GM23248 (cell line): ENCODE results near the gene P3H3. TPM values are rescaled to one million over a fixed set of nuclear protein-coding genes. Genes with fewer than 3 reads are reported as not detected.

ENCODE experiments used
- DNase-seq: peaks from one replicate; pipeline ENCODE4 v3.0.0-alpha.2; 2015
- H2AFZ ChIP-seq: fragments of 200-600 bp; sonication (generic); 2 replicates; pipeline ENCODE4 v1.6.1; 2016; ENCODE audit warnings: antibody characterized with exemption
- H3F3A ChIP-seq: fragments of 200-600 bp; sonication (generic); 2 replicates; pipeline ENCODE4 v1.6.1; 2016; ENCODE audit warnings: mild to moderate bottlenecking, antibody characterized with exemption, mixed run types; ENCODE audit not compliant: insufficient read depth
- H3K27ac ChIP-seq: fragments of 200-600 bp; sonication (generic); 2 replicates; pipeline ENCODE4 v1.5.1; 2016; ENCODE audit warnings: mild to moderate bottlenecking
- H3K27me3 ChIP-seq: fragments of 200-600 bp; sonication (generic); replicated peaks from 2 replicates; pipeline ENCODE4 v1.6.1; 2016; ENCODE audit warnings: mild to moderate bottlenecking; ENCODE audit not compliant: insufficient read depth
- H3K36me3 ChIP-seq: fragments of 200-600 bp; sonication (generic); 2 replicates; pipeline ENCODE4 v1.6.1; 2016; ENCODE audit warnings: low read depth, mild to moderate bottlenecking
- H3K4me1 ChIP-seq: fragments of 200-600 bp; sonication (generic); 2 replicates; pipeline ENCODE4 v1.6.1; 2016; ENCODE audit warnings: mild to moderate bottlenecking; ENCODE audit not compliant: insufficient read depth
- H3K4me2 ChIP-seq: fragments of 200-600 bp; sonication (generic); one replicate; pipeline ENCODE4 v1.6.1; 2016; ENCODE audit warnings: mild to moderate bottlenecking; ENCODE audit not compliant: unreplicated experiment
- H3K4me3 ChIP-seq: fragments of 200-600 bp; sonication (generic); 2 replicates; pipeline ENCODE4 v1.5.1; 2016; ENCODE audit warnings: mild to moderate bottlenecking
- H3K79me2 ChIP-seq: fragments of 200-600 bp; sonication (generic); 2 replicates; pipeline ENCODE4 v1.6.1; 2016; ENCODE audit warnings: mild to moderate bottlenecking; ENCODE audit not compliant: insufficient read depth
- H3K9ac ChIP-seq: fragments of 200-600 bp; sonication (generic); 2 replicates; pipeline ENCODE4 v1.6.1; 2016; ENCODE audit warnings: mild to moderate bottlenecking
- H3K9me2 ChIP-seq: fragments of 200-600 bp; sonication (generic); 2 replicates; pipeline ENCODE4 v1.6.1; 2016; ENCODE audit warnings: mixed run types, mild to moderate bottlenecking, moderate library complexity; ENCODE audit not compliant: insufficient read depth
- H3K9me3 ChIP-seq: fragments of 200-600 bp; sonication (generic); one replicate; pipeline ENCODE4 v1.6.1; 2017; ENCODE audit warnings: low read depth
- H4K20me1 ChIP-seq: fragments of 200-600 bp; sonication (generic); 2 replicates; pipeline ENCODE4 v1.6.0; 2016; ENCODE audit not compliant: insufficient read depth
- EZH2 ChIP-seq: fragments of 200-600 bp; sonication (generic); IDR thresholded peaks from 2 replicates; pipeline ENCODE4 v1.6.1; 2018; ENCODE audit warnings: antibody characterized with exemption, mild to moderate bottlenecking; ENCODE audit not compliant: insufficient read depth, poor library complexity, severe bottlenecking
- EZH2phosphoT487 ChIP-seq: fragments of 200-600 bp; sonication (generic); IDR thresholded peaks from 2 replicates; pipeline ENCODE4 v1.6.1; 2018; ENCODE audit warnings: antibody characterized with exemption, moderate library complexity, mild to moderate bottlenecking, low read depth; ENCODE audit not compliant: insufficient read depth
- WGBS, 2 experiments: methylation state at CpG; one replicate each; pipeline ENCODE4 v1.1.6; 2015 to 2017; ENCODE audit warnings: low lambda C conversion rate in 2 of 2, low coverage in 1 of 2; ENCODE audit errors: missing lambda C conversion rate in 2 of 2; 5-methylcytosine and 5-hydroxymethylcytosine counted together
- in situ Hi-C: fragments of 300-500 bp; cut with MboI; formaldehyde crosslinking; loops from 2 replicates; pipeline ENCODE4 v1.15.0; 2020
- polyA plus RNA-seq: library from polyadenylated mRNA; unstranded; fragments of >200 nt; fragmentation: Nextera tagmentation; extraction: Ambion mirVana; gene quantifications from 2 replicates; pipeline ENCODE4 v1.2.1, GENCODE V29; 2016
- total RNA-seq: library from RNA; depleted of rRNA; stranded (reverse); fragments of >200 nt; shearing (Covaris generic); gene quantifications from 2 replicates; pipeline ENCODE4 v1.2.3, GENCODE V29; 2014

The P3H3 gene
- total and polyA plus RNA-seq, 2 experiments from 2014 or later: 37.6 to 43.0 TPM

- TF ChIP-seq EZH2phosphoT487 (no peak), EZH2 (no peak)
- peaks cover 25% of the 10 kb centered on the region for H3K79me2 ChIP-seq
- H3K4me3 ChIP-seq: peak overlapping the region; percentile 87
- no peaks in the 10 kb centered on the region for H3K9me2 ChIP-seq
- peak; percentile 88 for DNase-seq
- H3K9me3 ChIP-seq: no peaks in the 10 kb centered on the region
- H3K27me3 ChIP-seq: no peaks in the 10 kb centered on the region
- 1 to 2% methylated on average over 61 to 70 of the region's 71 CpGs for WGBS, 2 experiments
- peak overlapping the region; percentile 96 for H3K9ac ChIP-seq
- H3K4me1 ChIP-seq: peaks cover 23% of the 10 kb centered on the region
- in situ Hi-C loops: no loop called here
- no peaks in the 10 kb centered on the region for H4K20me1 ChIP-seq
- H3K36me3 ChIP-seq: peaks cover 6% of the 10 kb centered on the region; the same call in 1 of the 2 replicates
- H3F3A ChIP-seq: no peaks in the 10 kb centered on the region; the same call in none of the 2 replicates
- peak overlapping the region; percentile 74 for H3K27ac ChIP-seq
- peak overlapping the region; percentile 70 for H2AFZ ChIP-seq
- peak overlapping the region; percentile 89 for H3K4me2 ChIP-seq
Measured at GRCh38 chr12:6828781-6829535, 751 bp downstream of the P3H3 start.

GRCh38 chr12:6829536-6830220 is 1.5 kb downstream of the P3H3 start:
- Histone ChIP-seq H3K27ac (peak overlapping the region; percentile 74), H3K9me3 (no peaks in the 10 kb centered on the region), H3K4me2 (peak overlapping the region; percentile 89), H3K79me2 (peaks cover 25% of the 10 kb centered on the region), H3F3A (no peaks in the 10 kb centered on the region; the same call in none of the 2 replicates), H3K9me2 (no peaks in the 10 kb centered on the region), H4K20me1 (no peaks in the 10 kb centered on the region), H3K4me3 (peak overlapping the region; percentile 87), H3K36me3 (peaks cover 12% of the 10 kb centered on the region; the same call in 1 of the 2 replicates), H3K4me1 (peaks cover 23% of the 10 kb centered on the region), H3K27me3 (no peaks in the 10 kb centered on the region), H2AFZ (peak overlapping the region; percentile 70), H3K9ac (peak overlapping the region; percentile 96)
- peak; percentile 44 for DNase-seq
- TF ChIP-seq EZH2phosphoT487 (no peak), EZH2 (no peak)
- in situ Hi-C loops: no loop called here
- 12 to 15% methylated on average over 19 of the region's 19 CpGs for WGBS, 2 experiments

- DNase-seq: no peak
- H3K9ac ChIP-seq: peak overlapping the region; percentile 96
- peaks cover 25% of the 10 kb centered on the region for H3K79me2 ChIP-seq
- H3K4me3 ChIP-seq: peak overlapping the region; percentile 87
- H3K4me1 ChIP-seq: peaks cover 16% of the 10 kb centered on the region
- H3K27me3 ChIP-seq: no peaks in the 10 kb centered on the region
- H2AFZ ChIP-seq: no peak overlapping the region
- TF ChIP-seq EZH2: no peak
- H3K36me3 ChIP-seq: peaks cover 12% of the 10 kb centered on the region; the same call in 1 of the 2 replicates
- H3K4me2 ChIP-seq: peak overlapping the region; percentile 89
- in situ Hi-C loops: no loop called here
- H4K20me1 ChIP-seq: no peaks in the 10 kb centered on the region
- WGBS, 2 experiments: 94% methylated on average over 8 to 11 of the region's 11 CpGs
- H3K9me2 ChIP-seq: no peaks in the 10 kb centered on the region
- no peak overlapping the region for H3K27ac ChIP-seq
- H3F3A ChIP-seq: no peaks in the 10 kb centered on the region; the same call in 1 of the 2 replicates
- H3K9me3 ChIP-seq: no peaks in the 10 kb centered on the region
Measured at GRCh38 chr12:6830286-6830890, 2.2 kb downstream of the P3H3 start.

- no peak overlapping the region for H3K9ac ChIP-seq
- peaks cover 12% of the 10 kb centered on the region; the same call in 1 of the 2 replicates for H3K36me3 ChIP-seq
- no peak overlapping the region for H2AFZ ChIP-seq
- H3F3A ChIP-seq: no peaks in the 10 kb centered on the region; the same call in 1 of the 2 replicates
- H3K79me2 ChIP-seq: peaks cover 25% of the 10 kb centered on the region
- WGBS, 2 experiments: 89 to 91% methylated on average over 6 of the region's 6 CpGs
- no peak overlapping the region for H3K4me3 ChIP-seq
- H3K9me2 ChIP-seq: no peaks in the 10 kb centered on the region
- no peaks in the 10 kb centered on the region for H4K20me1 ChIP-seq
- H3K27me3 ChIP-seq: no peaks in the 10 kb centered on the region
- no peak for DNase-seq
- H3K4me1 ChIP-seq: peaks cover 15% of the 10 kb centered on the region; the same call in 1 of the 2 replicates
- TF ChIP-seq EZH2 (no peak), EZH2phosphoT487 (no peak)
- no peaks in the 10 kb centered on the region for H3K9me3 ChIP-seq
- H3K27ac ChIP-seq: no peak overlapping the region
- H3K4me2 ChIP-seq: no peak overlapping the region
- in situ Hi-C loops: no loop called here
Measured at GRCh38 chr12:6830999-6831398, 2.8 kb downstream of the P3H3 start.
